HFFc6 (cell line): ENCODE data around the gene PADI4. TPM values are rescaled to one million over a fixed set of nuclear protein-coding genes. Genes with fewer than 3 reads are reported as not detected.

Source experiments
- DNase-seq: peaks from one replicate; pipeline ENCODE4 v3.0.0-alpha.2; 2018
- H3K27ac Mint-ChIP-seq: 2 replicates; pipeline ENCODE4 v1.8.0; 2020; ENCODE audit warnings: mild to moderate bottlenecking, mixed read lengths
- H3K27me3 Mint-ChIP-seq: 2 replicates; pipeline ENCODE4 v1.8.0; 2021; ENCODE audit warnings: mild to moderate bottlenecking, moderate library complexity, mixed read lengths; ENCODE audit not compliant: insufficient read depth
- H3K36me3 Mint-ChIP-seq: 2 replicates; pipeline ENCODE4 v1.8.0; 2021; ENCODE audit warnings: low read depth, mixed read lengths
- H3K4me1 Mint-ChIP-seq: 2 replicates; pipeline ENCODE4 v1.8.0; 2020; ENCODE audit warnings: low read depth, mixed read lengths
- H3K4me3 Mint-ChIP-seq: 2 replicates; pipeline ENCODE4 v1.8.0; 2020; ENCODE audit warnings: mild to moderate bottlenecking, moderate library complexity, mixed read lengths
- H3K9me3 Mint-ChIP-seq: 2 replicates; pipeline ENCODE4 v1.8.0; 2020; ENCODE audit warnings: mild to moderate bottlenecking, mixed read lengths
- total RNA-seq, 6 experiments: library from RNA; stranded (reverse); fragmentation: NEBNext Ultra II Directional; extraction: Animal tissue kit (Norgen Biotek cat#: 25700); gene quantifications; 2 replicates in 1 of 6; 3 replicates in 5 of 6; pipeline ENCODE4 v1.2.3, GENCODE V29; 2021
- TF ChIP-seq, protein P1 (sequence below): fragments of 200-600 bp; sonication (generic); IDR thresholded peaks from 2 replicates; pipeline ENCODE4 v1.5.0; 2021; ENCODE audit warnings: antibody characterized with exemption, mild to moderate bottlenecking

The PADI4 gene
- total RNA-seq, 6 experiments from 2014 or later = not detected

DNA sequence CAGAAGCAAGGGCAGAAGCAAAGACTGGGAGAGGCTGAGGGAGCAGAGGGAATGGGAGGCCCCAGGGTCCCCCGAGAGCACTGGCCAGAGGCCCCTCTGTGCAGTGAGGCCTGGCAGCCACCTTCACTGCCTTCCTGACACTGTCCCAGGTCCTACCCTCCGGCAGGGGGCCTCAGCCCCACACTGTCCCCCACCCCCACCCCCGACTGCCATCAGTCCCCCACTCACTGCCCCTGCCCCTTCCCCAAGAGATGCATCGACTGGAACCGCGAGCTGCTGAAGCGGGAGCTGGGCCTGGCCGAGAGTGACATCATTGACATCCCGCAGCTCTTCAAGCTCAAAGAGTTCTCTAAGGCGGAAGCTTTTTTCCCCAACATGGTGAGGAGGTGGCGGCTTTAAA lies 51.0 kb downstream of the PADI4 start:
- H3K27me3 Mint-ChIP-seq = peaks cover 20% of the 10 kb centered on the region
- TF ChIP-seq, protein P1, sequence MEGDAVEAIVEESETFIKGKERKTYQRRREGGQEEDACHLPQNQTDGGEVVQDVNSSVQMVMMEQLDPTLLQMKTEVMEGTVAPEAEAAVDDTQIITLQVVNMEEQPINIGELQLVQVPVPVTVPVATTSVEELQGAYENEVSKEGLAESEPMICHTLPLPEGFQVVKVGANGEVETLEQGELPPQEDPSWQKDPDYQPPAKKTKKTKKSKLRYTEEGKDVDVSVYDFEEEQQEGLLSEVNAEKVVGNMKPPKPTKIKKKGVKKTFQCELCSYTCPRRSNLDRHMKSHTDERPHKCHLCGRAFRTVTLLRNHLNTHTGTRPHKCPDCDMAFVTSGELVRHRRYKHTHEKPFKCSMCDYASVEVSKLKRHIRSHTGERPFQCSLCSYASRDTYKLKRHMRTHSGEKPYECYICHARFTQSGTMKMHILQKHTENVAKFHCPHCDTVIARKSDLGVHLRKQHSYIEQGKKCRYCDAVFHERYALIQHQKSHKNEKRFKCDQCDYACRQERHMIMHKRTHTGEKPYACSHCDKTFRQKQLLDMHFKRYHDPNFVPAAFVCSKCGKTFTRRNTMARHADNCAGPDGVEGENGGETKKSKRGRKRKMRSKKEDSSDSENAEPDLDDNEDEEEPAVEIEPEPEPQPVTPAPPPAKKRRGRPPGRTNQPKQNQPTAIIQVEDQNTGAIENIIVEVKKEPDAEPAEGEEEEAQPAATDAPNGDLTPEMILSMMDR = no peak
- DNase-seq = no peak
- no peaks in the 10 kb centered on the region for H3K4me1 Mint-ChIP-seq
- H3K9me3 Mint-ChIP-seq = peaks cover 5% of the 10 kb centered on the region
- H3K36me3 Mint-ChIP-seq = peaks cover 3% of the 10 kb centered on the region; the same call in 1 of the 2 replicates
- no peak overlapping the region for H3K4me3 Mint-ChIP-seq
- no peak overlapping the region for H3K27ac Mint-ChIP-seq

DNA sequence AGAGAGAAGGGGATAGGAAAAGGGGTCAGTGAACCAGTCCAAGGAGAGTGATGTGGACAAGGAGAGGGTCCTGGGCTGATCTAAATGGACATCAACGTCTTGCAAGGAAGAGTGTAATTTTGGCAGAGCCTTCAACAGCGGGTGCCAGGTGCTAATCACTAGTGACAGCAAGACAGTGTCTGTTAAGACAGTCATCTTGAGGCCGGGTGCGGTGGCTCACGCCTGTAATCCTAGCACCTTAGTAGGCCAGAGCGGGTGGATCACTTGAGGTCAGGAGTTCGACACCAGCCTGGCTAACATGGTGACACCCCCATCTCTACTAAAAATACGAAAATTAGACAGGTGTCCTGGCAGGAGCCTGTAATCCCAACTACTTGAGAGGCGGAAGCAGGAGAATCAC lies 51.8 kb downstream of the PADI4 start:
- peaks cover 17% of the 10 kb centered on the region for H3K27me3 Mint-ChIP-seq
- peaks cover 11% of the 10 kb centered on the region for H3K9me3 Mint-ChIP-seq
- no peak for DNase-seq
- no peak overlapping the region for H3K27ac Mint-ChIP-seq
- H3K36me3 Mint-ChIP-seq = peaks cover 9% of the 10 kb centered on the region
- TF ChIP-seq, protein P1 = no peak
- no peak overlapping the region for H3K4me3 Mint-ChIP-seq
- no peaks in the 10 kb centered on the region for H3K4me1 Mint-ChIP-seq

DNA sequence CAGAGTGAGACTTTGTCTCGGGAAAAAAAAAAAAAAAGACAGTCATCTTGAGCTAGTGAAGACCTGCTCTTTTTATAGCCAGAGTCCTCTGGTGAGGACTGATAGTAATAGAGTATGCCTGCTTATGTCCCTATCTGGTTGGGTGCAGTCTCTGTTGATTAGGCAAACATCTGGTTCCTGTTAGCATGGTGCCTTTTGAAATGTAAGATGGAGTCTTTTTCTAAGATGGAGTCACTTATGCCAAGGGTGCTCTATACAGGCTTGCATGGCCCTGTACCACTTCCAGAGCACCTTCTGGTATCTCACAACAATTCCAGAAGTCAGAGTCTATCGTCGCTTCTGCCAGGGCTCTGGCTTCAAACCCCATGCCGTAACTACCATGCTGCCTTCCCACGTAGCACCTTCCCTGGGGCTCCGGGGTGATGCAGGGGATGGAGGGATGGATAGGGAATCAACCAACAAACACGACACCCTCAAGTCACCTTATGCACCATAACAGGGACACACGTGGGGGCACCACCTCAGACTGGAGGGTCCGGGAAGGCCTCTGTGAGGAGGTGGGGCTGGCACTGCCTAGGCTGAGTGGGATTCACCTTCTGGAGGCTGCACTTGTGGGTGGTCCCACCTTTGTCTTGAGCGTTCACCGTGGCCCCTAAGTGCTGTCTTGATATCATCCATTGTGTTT lies 52.4 kb downstream of the PADI4 start:
- Mint-ChIP-seq H3K9me3 (peaks cover 11% of the 10 kb centered on the region), H3K4me1 (no peaks in the 10 kb centered on the region), H3K4me3 (no peak overlapping the region), H3K27me3 (peaks cover 15% of the 10 kb centered on the region), H3K27ac (no peak overlapping the region), H3K36me3 (peaks cover 9% of the 10 kb centered on the region)
- TF ChIP-seq, protein P1 = no peak
- no peak for DNase-seq

DNA sequence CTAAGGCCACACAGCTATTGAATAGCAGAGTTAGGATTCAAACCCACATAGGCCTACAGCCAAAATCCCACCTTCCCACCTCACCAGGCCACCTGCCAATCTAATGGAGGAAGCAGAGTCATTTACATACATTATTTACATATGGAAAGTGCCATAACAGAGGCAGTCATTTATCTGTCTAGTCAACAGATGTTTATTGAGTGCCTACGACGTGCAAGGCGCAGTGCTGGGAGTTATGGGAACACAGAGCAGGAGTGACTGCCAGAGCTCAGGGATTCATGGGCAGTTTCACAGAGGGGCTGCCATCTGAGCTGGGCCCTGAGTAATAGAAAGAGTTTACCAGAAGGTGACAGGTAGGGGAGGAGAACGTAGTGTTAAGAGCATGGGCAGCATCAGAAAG lies 53.7 kb downstream of the PADI4 start:
- Mint-ChIP-seq H3K36me3 (peaks cover 9% of the 10 kb centered on the region), H3K27me3 (peaks cover 22% of the 10 kb centered on the region), H3K4me1 (no peaks in the 10 kb centered on the region), H3K9me3 (peaks cover 11% of the 10 kb centered on the region), H3K27ac (no peak overlapping the region), H3K4me3 (no peak overlapping the region)
- DNase-seq = no peak
- TF ChIP-seq, protein P1 = no peak

DNA sequence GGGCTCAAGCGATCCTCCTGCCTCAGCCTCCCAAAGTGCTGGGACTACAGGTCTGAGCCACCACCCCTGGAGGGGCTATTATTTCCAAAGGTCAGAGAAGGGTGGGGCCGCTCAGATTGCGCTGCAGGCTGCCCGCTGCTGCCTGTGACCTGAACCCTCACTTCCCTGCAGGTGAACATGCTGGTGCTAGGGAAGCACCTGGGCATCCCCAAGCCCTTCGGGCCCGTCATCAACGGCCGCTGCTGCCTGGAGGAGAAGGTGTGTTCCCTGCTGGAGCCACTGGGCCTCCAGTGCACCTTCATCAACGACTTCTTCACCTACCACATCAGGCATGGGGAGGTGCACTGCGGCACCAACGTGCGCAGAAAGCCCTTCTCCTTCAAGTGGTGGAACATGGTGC lies 55.4 kb downstream of the PADI4 start:
- Mint-ChIP-seq H3K9me3 (peaks cover 11% of the 10 kb centered on the region), H3K36me3 (peaks cover 9% of the 10 kb centered on the region), H3K4me3 (no peak overlapping the region), H3K27ac (no peak overlapping the region), H3K4me1 (no peaks in the 10 kb centered on the region), H3K27me3 (peaks cover 34% of the 10 kb centered on the region)
- no peak for DNase-seq
- TF ChIP-seq, protein P1 = no peak
